Duodenal mucosa (tissue), 2 donors: ENCODE measurements around the gene TGM2.

Experiments used
- H3K27ac ChIP-seq: one replicate; pipeline ENCODE4 v1.7.0; 2013; ENCODE audit warnings: low read depth, low read length
- H3K27me3 ChIP-seq, 2 donors: one replicate each; pipeline ENCODE4 v1.7.0; 2013; ENCODE audit warnings: low read length in 2 of 2, control low read depth in 1 of 2; ENCODE audit not compliant: insufficient read depth in 2 of 2, control insufficient read depth in 1 of 2
- H3K36me3 ChIP-seq, 2 donors: one replicate each; pipeline ENCODE4 v1.7.0; 2013; ENCODE audit warnings: low read length in 2 of 2, control low read depth in 1 of 2; ENCODE audit not compliant: insufficient read depth in 2 of 2, control insufficient read depth in 1 of 2
- H3K4me1 ChIP-seq, 2 donors: one replicate each; pipeline ENCODE4 v1.7.0; 2013; ENCODE audit warnings: low read length in 2 of 2, control low read depth in 1 of 2; ENCODE audit not compliant: insufficient read depth in 2 of 2, control insufficient read depth in 1 of 2
- H3K4me3 ChIP-seq, 2 donors: one replicate each; pipeline ENCODE4 v1.7.0; 2013; ENCODE audit warnings: low read length in 2 of 2, low read depth in 1 of 2
- H3K9ac ChIP-seq, 2 donors: one replicate each; pipeline ENCODE4 v1.7.0; 2013; ENCODE audit warnings: low read length in 2 of 2, low read depth in 1 of 2
- H3K9me3 ChIP-seq, 2 donors: one replicate each; pipeline ENCODE4 v1.7.0; 2013; ENCODE audit warnings: low read length in 2 of 2, control low read depth in 1 of 2; ENCODE audit not compliant: control insufficient read depth in 1 of 2

Gene TGM2

DNA sequence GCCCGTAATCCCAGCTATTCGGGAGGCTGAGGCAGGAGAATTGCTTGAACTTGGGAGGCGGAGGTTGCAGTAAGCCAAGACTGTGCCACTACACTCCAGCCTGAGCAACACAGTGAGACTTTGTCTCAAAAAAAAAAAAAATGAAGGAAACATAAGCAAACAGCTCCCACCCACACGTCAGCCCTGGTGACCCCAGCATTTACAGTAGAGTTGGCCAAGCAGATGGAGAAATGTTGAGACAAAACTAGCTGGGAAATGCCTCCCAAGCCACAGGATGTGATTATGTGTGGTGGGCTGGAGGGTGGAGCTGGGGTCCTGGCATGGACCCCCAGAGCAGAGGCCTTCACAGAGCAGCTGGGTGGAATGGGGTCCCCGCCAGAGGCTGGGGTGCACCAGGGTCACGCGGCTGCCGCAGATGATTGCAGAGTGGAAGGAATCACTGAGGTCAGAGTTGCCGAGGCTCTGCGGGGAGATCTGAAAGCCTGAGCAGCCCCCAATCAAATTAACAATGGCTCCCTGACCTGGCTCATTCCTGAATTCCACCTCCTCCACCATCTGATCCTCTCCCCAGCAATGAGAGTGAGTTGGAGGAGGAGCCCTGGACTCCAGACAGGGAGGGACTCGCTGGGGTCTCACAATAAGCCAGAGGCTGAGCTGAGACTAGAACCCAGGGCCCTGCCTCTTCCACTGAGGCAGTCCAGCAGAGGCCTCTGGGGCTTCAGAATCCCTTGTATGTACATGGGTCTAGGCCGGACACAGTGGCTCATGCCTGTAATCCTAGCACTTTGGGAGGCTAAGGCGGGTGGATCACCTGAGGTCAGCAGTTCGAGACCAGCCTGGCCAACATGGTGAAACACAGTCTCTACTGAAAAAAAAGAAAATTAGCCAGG is 34.7 kb upstream of the TGM2 start:
- Histone ChIP-seq H3K27ac (no peak overlapping the region), H3K4me1 (no peaks in the 10 kb centered on the region), H3K36me3 (no peaks in the 10 kb centered on the region), H3K9me3 (no peaks in the 10 kb centered on the region), H3K4me3 (no peak overlapping the region), H3K9ac (no peak overlapping the region), H3K27me3 (no peaks in the 10 kb centered on the region)

DNA sequence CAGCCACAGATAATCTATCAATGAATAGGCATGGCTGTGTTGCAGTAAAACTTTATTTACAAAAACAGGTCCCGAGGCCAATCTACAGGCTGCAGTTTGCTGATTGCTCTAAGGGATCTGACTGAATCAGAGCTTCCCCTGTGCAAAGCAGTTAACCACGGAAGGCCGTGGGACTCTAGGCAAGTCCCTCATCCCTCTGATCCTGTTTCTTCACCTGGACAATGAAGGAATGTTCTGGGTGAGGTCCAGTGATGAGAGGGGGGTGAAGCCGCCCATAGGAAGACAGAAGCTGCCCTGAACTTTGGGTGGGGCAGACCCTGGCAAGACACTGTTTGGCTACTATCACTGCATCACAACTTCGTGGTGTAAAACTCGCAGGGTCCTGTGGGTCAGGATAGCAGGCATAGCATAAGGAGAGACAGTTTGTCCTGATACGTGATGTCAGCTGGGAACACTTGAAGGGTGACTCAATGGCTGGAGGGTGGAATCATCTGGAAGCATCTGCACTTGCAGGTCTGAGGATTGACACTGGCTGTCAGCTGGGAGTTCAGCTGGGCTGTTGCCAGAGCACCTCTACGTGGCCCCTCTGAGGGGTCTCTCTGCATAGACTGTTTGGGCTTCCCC is 33.3 kb upstream of the TGM2 start:
- no peak overlapping the region for H3K27ac ChIP-seq
- no peaks in the 10 kb centered on the region for H3K36me3 ChIP-seq
- H3K9me3 ChIP-seq = no peaks in the 10 kb centered on the region
- no peaks in the 10 kb centered on the region for H3K4me1 ChIP-seq
- no peak overlapping the region for H3K4me3 ChIP-seq
- no peak overlapping the region for H3K9ac ChIP-seq
- H3K27me3 ChIP-seq = no peaks in the 10 kb centered on the region

DNA sequence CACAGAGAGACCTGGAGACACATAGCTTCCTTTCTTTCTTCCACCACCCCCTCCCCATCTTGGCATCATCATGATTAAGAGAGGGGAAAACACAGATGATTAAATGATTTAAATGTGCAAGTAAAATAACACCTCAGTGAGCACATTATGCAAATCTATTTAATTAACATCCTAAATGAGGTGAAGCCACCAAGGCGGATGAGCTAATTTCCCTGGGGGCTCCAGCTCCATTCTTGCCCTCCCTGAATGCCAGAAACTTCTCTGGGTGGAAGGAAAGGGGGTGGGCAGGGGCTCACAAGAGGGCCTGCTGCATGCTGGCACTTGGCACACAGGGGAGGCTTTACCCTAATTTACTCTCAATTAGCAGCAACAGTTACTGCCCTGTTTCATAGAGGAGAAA is 32.5 kb upstream of the TGM2 start:
- Histone ChIP-seq H3K36me3 (no peaks in the 10 kb centered on the region), H3K27me3 (no peaks in the 10 kb centered on the region), H3K27ac (no peak overlapping the region), H3K4me3 (no peak overlapping the region), H3K9ac (no peak overlapping the region), H3K9me3 (no peaks in the 10 kb centered on the region), H3K4me1 (no peaks in the 10 kb centered on the region)

DNA sequence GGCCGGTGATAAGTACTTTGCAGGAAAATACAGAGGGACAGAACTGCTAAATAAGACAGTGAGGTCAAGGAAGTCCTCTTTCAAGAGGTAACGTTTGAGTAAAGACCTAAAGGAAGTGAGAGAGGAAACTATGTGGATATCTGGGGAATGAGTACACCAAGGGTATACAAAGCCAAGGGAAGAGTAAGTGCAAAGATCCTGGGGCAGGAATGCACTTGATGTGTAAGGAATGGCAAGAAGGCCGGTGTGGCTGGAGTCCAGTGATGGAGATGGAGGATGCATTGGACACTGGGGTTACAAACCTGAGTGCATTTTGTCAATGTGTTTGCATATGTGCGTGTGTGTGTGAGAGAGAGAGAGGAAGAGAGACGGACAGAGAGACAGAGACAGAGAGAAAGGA is 32.1 kb upstream of the TGM2 start:
- no peaks in the 10 kb centered on the region for H3K36me3 ChIP-seq
- H3K27me3 ChIP-seq = no peaks in the 10 kb centered on the region
- no peak overlapping the region for H3K27ac ChIP-seq
- no peaks in the 10 kb centered on the region for H3K9me3 ChIP-seq
- H3K9ac ChIP-seq = no peak overlapping the region
- H3K4me3 ChIP-seq = no peak overlapping the region
- H3K4me1 ChIP-seq = no peaks in the 10 kb centered on the region

DNA sequence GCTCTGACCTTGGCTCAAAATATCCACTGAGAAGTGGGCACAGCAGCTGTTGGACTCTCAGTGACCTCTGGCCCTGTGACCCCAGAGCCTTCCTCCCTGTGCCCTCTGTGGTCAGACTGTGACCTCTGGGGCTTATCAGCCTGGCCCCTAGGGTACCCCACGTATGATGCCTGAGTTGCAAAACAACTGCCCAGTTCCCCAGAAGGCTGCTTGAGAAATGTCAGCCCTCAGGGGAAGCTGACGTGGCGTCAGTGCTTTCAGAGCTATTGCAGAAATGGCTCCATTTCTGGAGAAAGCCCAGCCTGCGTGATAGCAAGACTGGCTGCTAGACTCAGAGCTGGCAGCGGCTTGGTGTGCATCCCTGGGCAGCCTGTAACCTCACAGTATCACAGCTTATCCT is 31.5 kb upstream of the TGM2 start:
- H3K4me3 ChIP-seq = no peak overlapping the region
- no peaks in the 10 kb centered on the region for H3K36me3 ChIP-seq
- no peaks in the 10 kb centered on the region for H3K4me1 ChIP-seq
- H3K27ac ChIP-seq = no peak overlapping the region
- no peaks in the 10 kb centered on the region for H3K9me3 ChIP-seq
- H3K9ac ChIP-seq = no peak overlapping the region
- no peaks in the 10 kb centered on the region for H3K27me3 ChIP-seq

DNA sequence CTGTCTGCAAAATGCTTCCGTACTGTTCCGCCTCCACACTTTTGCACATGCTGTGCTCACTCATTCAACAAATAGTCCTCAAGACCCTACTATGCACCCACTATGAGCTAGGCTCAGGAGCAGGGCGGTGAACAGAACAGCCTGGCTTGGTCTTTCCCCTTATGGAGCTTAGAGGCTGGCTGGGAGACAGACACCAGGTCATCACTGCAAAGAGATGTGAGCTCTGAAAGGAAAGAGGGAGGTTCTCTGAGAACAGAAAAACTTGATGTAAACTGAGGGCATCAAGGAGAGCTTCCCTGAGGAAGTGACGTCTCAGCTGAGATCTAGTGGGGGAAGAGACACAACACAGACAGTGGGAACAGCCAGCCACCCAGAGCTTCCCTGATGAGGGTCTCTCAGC is 31.0 kb upstream of the TGM2 start:
- Histone ChIP-seq H3K4me1 (no peaks in the 10 kb centered on the region), H3K9ac (no peak overlapping the region), H3K4me3 (no peak overlapping the region), H3K27me3 (no peaks in the 10 kb centered on the region), H3K27ac (no peak overlapping the region), H3K36me3 (no peaks in the 10 kb centered on the region), H3K9me3 (no peaks in the 10 kb centered on the region)

DNA sequence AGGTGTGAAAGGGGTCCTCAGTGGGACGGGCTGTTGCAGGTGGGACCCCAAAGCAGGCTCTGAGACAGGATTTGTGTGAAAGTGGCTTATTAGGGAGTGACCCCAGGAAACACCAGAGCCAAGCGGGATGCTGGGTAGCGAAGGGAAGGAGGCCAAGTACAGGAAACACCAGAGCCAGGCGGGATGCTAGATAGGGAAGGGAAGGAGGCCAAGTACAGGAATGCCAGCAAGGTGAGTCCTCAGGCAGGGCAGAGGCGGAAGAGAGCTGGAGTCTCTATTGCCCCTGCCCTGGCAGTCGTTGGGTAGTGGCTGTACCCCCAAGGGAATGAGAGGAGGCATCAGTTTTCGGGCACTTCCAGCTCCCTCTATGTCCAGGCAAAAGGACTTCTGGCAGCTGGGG is 30.5 kb upstream of the TGM2 start:
- Histone ChIP-seq H3K9me3 (no peaks in the 10 kb centered on the region), H3K4me3 (no peak overlapping the region), H3K4me1 (no peaks in the 10 kb centered on the region), H3K36me3 (no peaks in the 10 kb centered on the region), H3K27me3 (no peaks in the 10 kb centered on the region), H3K27ac (no peak overlapping the region), H3K9ac (no peak overlapping the region)

DNA sequence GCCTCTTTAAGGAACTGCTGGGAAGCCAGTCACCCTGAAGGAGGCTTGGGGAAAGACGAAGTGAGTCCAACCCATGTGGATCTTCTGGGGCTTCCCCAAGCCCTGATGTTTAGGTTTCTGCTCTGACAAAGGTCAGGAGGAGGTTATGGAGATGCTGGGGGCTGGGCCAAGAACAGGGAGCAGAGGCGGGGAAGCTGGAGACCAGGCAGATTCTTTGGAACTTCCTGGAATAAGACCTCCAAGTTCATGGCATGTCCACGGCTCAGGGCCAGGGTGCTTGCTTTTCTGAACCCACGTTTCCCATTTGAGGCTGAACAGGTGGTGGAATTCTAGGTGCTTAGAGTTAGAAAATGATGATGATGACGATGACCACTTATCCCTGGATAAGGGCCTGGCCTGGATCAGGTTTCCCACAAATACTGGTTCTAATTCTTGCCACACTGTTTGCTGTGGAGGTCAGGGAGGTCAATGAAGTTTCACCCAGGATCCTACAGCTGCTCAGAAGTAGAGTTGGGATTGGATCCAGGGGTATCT is 30.0 kb upstream of the TGM2 start:
- Histone ChIP-seq H3K36me3 (no peaks in the 10 kb centered on the region), H3K4me3 (no peak overlapping the region), H3K9ac (no peak overlapping the region), H3K4me1 (no peaks in the 10 kb centered on the region), H3K27ac (no peak overlapping the region), H3K27me3 (no peaks in the 10 kb centered on the region), H3K9me3 (no peaks in the 10 kb centered on the region)

DNA sequence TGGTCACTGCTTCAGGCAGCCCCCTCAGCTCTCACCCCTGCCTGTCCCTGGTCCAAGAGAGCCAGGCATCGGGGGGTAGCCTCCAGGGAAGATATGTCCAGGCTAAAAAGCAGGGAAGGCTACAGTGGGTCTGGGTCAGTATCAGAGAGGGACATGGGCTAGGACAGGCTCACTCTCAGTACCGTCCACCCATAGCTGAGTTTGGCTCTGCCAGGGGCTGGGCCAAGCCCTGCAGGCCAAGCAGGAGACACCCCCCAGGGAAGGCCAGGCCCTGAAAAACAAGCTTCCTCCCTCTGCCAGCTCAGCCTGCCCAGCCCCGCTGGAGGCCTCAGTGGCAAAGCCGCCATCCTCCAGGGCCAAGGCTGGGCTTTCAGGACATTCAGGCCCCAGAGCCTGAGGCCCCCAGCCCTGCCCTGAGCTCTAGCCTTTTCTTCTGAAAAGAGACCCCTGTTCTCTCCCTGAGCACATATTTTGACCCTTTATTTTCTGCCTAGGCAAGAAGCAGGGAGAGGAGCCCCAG is 28.6 kb upstream of the TGM2 start:
- no peak overlapping the region for H3K4me3 ChIP-seq
- no peaks in the 10 kb centered on the region for H3K27me3 ChIP-seq
- no peak overlapping the region for H3K27ac ChIP-seq
- H3K4me1 ChIP-seq = no peaks in the 10 kb centered on the region
- H3K9ac ChIP-seq = no peak overlapping the region
- no peaks in the 10 kb centered on the region for H3K9me3 ChIP-seq
- no peaks in the 10 kb centered on the region for H3K36me3 ChIP-seq

DNA sequence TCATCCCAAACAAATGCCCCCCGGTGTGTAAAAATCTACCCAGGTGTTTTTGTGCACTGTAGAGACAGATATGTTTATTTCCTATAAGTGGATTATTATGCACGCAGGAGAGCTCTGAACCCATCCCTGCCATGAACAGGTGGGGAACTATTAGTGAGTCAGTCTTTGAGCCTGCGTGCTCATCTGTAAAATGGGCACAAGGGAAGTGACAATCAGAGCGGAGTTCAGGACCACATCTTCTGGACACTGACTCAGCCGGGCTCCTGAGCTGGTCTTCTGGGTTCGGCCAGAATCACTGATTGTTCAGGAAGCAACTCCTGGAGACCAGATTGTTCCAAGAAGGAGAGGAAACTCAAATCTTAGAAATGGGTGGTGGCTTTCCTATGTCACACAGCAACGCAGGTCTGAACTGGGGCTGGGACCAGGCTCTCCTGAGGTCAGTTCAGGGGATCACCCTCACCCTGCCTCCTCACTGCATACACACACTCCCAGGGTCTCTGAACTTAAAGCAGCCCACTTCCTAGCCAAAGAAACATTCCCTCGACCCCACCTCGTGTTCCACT is 27.3 kb upstream of the TGM2 start:
- Histone ChIP-seq H3K4me3 (no peak overlapping the region), H3K4me1 (no peaks in the 10 kb centered on the region), H3K9me3 (no peaks in the 10 kb centered on the region), H3K36me3 (no peaks in the 10 kb centered on the region), H3K9ac (no peak overlapping the region), H3K27me3 (no peaks in the 10 kb centered on the region), H3K27ac (no peak overlapping the region)
